Keratinocyte (primary cell): Measurements from ENCODE around the gene KCNMA1.

Experiments used
- CTCF ChIP-seq, 3 experiments: IDR thresholded peaks in 1 of 3; conservative IDR thresholded peaks in 1 of 3; optimal IDR thresholded peaks in 1 of 3; 2 replicates in 2 of 3; 3 replicates in 1 of 3; pipeline versions ENCODE3 to v1.5.1; 2011; ENCODE audit warnings: low read length in 3 of 3, mild to moderate bottlenecking in 3 of 3, moderate library complexity in 2 of 3, control low read depth in 1 of 3, inconsistent platforms in 1 of 3; ENCODE audit not compliant: insufficient read depth in 2 of 3; ENCODE audit errors: extremely low read depth in 1 of 3
- EZH2 ChIP-seq: IDR thresholded peaks from one replicate; pipeline ENCODE4 v1.6.1; 2012; ENCODE audit warnings: inconsistent platforms, mild to moderate bottlenecking, low read length, moderate library complexity

DNA sequence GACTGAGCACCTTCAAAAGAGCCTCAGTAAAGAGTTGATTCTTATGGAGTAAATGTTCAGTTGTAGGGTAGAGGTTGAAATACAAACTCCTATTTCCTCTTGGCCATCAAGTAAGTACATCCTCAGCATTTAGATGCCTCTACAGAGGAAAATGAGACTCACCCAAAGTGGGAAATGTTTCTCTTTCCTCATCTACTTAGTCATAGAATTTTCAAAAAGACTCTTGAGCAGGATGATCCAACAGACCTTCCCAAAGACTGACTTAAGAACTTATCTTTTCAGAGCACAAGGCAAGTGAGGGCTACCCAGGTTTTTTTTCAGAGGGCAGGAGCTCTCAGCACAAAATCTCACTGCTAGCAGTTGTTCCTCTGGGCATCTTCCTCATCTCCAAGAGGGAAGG lies 449.1 kb downstream of the KCNMA1 start:
- TF ChIP-seq CTCF (optimal IDR thresholded peaks at IDR 0.05 in 1 of 3, IDR thresholded peaks at IDR 0.05 in 1 of 3, conservative IDR thresholded peaks at IDR 0.05 in 1 of 3; ENCODE audit: extremely low read depth in 1 of 3, insufficient read depth in 2 of 3, low read length in 3 of 3): no peak
- no peak for TF ChIP-seq EZH2
